Activated CD8-positive, alpha-beta memory T cell treated with anti-CD3 and anti-CD28 coated beads for 1 hour (primary cell): ENCODE results near the gene DCUN1D1.
"Not testable (repeated sequence)": the region's sequence is repeated elsewhere in the genome, so short reads cannot be mapped to it uniquely, and the experiment has no call there.

Experiments used
- DNase-seq, 2 donors: peaks; one replicate each; pipeline ENCODE4 v3.0.0-alpha.2; 2020; ENCODE audit warnings: low read depth in 1 of 2; ENCODE audit errors: extremely low read depth in 1 of 2

DCUN1D1 gene

DNA sequence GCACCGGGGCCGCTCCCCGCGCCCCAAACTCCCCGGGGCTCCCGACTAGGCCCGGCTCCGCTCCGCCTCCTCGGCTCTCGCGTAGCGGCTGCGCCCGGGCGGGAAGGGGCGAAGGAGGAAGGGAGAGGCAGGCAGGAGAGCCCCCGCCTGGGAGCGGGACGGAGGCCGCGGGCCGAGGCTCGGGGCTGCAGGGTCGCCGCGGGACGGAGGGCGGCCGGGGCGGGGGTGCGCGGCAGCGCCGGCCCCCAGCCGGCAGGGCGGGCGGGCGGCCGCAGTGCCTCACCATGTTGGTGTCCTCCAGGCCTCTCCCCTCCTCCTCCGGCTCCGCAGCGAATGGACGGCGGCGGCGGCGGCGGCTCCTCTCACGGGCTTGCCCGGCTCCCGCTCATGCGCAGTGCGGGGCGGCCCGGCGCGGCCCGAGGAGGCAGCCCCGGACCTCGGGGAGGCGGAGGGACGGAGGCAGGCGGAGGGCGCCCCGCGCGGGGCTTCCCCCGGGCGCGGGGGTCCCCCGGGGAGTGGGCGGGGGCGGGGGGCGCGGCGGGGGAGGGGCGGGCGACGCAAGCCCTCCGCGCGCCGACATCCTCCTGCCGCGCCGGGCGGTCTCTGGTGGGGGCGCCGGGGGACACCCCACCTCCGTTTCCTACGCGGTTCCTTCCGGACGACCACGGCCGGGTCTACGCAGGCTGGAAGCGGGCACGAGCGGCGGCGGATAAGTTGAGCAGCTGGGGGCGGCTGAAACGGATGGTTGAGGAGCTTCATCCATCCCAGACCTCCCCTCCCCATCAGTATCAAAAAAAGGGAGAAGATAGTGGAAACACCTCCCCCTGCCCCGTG lies at the start of gene DCUN1D1:
Gene DCUN1D1 (minus strand): TSS at position 335 of the 834 bp plus-strand sequence. CDS start 49 bp downstream, at position 286.
- peak; percentile 60 to 83 for DNase-seq

DNA sequence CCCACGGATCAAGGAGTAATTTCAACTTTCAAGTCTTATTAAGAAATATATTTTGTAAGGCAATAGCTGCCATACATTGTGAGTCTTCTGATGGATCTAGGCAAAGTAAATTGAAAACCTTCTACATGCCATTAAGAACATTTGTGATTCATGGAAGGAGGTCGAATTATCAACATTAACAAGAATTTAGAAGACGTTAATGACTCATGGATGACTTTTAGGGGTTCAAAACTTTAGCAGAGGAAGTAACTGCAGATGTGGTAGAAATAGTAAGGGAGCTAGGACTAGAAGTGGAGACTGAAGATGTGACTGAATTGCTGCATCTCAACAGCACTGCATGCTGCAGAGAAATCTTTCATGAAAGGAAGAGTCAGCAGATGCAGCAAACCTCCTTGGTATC lies 48.1 kb upstream of the DCUN1D1 start:
- DNase-seq, result no peak

DNA sequence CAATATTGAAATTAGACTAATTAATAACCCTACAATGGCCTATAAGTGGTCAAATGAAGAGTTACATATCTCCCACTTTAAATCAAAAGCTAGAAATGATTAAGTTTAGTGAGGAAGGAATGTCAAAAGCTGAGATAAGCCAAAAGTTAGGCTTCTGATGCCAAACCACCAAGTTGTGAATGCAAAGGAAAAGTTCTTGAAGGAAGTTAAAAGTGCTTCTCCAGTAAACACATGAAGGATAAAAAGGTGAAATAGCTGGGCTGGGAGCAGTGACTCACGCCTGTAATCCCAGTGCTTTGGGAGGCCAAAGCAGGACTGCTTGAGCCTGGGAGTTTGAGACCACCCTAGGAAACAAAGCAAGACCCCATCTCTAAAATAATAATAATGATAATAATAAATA lies 46.9 kb upstream of the DCUN1D1 start:
- DNase-seq, result no peak

DNA sequence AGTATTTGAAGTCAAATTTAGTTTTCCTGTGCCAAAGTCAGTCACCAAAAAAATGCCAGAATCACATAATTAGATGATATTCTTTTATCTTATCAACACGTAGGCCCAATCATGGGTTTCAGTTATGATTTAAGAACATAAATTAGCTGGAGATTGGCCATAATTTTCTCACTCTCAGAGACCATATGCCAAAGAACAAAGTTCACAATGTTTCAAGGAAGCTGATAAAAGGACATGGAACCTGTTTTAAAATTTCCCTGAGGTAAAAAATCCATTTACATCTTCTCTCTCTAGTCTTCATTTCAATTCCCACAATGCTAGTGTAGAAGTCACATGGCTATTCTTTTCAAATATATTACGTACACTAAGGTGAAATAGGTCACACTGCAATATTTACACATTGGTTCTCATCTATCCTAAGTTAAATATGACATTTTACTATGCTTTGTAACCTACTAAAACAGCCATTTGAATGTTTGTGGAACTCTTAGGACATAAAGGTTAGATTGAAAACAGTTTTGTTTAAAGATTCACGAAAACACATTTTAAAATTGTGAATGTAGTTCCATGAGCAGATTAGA lies 42.7 kb upstream of the DCUN1D1 start:
- no peak for DNase-seq

DNA sequence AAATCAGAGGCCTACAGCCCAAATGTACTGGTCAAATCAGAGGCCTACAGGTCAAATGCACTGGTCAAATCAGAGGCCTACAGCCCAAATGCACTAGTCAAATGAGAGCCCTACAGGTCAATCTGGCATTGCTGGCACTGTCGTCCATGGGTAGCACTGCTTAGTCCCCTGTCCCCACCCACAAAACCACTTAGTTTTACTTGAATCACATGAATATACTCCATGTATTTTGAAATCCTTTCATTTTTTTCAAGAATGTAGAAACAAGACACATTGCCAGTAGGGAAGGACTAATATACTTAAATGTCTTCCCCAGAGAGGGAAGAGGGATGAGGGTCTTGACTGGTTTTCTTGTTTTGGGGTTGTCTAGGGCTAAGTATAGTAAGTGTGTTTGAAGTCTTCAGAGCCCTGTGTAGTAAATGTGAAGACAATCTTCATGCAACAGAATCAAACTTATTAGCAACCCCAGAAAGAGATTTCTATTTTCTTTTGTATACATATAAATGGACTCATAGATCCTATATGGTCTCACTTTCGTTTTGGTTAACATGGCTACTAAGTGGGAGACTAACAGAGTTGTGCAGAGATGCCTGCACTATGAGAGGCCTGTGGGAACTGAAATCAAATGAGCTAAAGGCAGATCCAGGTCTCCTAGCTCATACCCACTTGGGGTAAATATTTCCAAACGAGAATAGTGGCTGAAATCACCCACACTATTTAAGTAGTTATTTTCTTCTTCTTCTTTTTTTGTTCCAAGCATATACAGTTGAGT lies 38.3 kb upstream of the DCUN1D1 start:
- no peak for DNase-seq

DNA sequence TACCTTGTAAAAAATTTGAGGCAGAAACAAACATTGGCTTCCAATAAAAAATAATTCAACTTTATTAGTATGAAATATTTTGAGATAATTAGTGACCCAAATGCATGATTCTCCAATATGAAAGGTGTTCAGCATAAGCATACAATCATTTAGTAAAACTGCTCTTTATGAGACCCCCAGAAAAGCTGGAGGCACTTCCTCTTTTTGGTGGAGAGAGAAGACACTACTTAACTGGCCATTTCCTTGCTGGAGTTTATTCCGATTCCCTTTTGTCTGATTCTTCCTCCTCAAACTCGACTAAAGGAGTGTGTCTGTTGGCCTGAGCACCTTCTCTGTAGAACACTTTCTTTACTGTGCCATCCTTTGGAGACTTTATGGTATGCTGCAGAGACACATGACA lies 34.8 kb upstream of the DCUN1D1 start:
- DNase-seq, result no peak

DNA sequence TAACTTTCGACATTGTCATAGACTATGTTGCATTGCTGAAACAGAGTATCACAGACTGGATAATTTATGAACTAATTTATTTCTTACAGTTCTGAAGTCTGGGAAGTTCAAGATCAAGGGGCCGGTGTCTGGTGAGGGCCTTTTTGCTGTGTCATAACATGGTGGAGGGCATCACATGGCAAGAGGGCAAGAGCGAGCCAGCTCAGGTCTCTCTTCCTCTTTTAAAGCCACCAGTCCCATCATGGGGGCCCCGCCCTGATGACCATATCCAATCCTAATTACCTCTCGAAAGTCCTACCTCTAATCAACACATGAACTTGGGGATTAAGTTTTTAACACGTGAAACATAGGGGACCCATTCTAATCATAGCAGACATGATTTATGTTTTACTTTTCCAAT lies 33.5 kb upstream of the DCUN1D1 start:
- DNase-seq, result no peak

GRCh38 chr3:183013074-183013473 lies 32.7 kb upstream of the DCUN1D1 start:
- no peak for DNase-seq

- no peak for DNase-seq
These were observed 28.5 kb upstream of the DCUN1D1 start for GRCh38 chr3:183008800-183009199.

DNA sequence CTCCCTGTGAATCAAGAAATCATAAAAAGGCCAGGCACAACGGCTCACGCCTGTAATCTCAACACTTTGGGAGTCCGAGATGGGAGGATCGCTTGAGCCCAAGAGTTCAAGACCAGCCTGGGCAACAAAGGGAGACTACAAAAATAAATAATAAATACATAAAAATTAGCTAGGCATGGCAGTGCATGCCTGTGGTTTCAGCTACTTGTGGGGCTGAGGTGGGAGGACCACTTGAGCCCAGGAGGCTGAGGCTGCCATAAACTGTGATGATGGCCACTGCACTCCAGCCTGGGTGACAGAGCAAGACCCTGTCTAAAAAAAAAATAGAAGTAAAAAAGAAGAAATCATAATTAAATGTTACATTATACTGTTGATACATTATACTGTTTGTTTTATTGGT lies 28.0 kb upstream of the DCUN1D1 start:
- no peak for DNase-seq

DNA sequence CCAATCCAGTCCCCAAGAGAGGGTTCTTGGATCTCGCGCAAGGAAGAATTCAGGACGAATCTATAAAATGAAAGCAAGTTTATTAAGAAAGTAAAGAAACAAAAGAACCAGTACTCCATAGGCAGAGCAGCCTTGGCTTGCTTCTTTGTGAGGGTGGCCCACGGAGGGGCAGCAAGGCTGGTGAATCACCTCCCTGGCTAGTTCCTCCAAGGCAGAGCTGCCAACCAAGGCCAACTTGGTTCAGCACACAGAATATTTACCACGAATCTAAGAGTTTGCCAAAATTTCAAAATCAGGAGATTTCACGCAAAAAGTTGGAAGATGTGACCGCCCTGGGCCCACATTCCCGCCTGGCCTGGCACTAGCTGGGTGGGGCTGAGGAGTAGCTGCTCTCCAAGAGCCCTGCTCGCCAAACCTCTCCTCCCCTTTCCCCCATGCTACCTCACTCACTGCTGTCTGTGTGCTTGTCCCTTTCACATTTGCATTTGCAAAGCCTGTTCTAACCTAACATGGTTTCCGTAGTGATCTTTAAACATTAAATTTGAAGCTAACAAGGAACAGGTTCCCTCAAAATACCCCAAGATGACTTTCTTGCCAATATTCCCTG lies 26.2 kb upstream of the DCUN1D1 start:
- DNase-seq, result no peak

- DNase-seq, result no peak
These were observed 19.4 kb upstream of the DCUN1D1 start for GRCh38 chr3:182999767-183000166.

- DNase-seq, result not testable (repeated sequence)
These were observed 13.3 kb upstream of the DCUN1D1 start for GRCh38 chr3:182993486-182994201.

DNA sequence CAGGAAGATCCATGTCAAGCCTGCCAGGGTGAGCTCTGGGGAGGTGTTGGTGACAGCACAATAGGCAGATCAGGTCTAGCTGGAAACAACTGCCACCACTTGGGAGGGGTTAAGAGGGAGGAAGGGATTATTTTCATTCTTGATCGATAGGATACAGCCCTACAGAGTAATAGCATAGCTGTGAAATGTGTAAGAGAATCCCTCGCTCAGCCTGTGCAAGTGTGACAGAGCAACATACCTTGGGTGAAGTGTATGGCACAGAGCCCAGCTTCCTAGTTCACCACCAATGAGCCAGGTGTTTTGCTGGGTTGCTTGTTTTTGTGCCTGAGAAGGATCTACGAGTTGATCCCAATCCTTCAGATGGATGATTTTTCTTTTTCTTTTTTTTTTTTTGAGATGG lies 9.2 kb upstream of the DCUN1D1 start:
- DNase-seq, result no peak

DNA sequence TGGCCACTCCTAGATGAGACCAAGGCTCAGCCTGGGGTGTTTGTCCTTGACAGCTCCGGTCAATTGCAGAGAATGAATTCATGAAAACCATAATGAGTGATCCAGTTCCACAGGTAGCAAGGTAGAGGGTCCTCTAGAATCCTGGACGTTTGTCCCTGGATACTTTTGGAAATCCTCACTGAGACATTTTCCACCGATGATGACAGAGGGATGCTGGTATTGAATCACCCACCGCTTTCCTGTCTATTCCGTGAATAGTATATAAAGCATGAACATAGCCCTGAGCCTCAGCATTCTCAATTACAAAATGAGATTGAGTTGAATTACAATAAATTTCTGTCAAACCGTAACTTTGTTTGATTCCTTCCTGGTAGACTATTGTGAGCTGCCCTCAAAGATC lies 5.7 kb upstream of the DCUN1D1 start:
- no peak for DNase-seq

GRCh38 chr3:182983876-182984275 lies 3.5 kb upstream of the DCUN1D1 start:
- DNase-seq, result no peak

GRCh38 chr3:182981038-182981380 lies 671 bp upstream of the DCUN1D1 start:
- no peak for DNase-seq

DNA sequence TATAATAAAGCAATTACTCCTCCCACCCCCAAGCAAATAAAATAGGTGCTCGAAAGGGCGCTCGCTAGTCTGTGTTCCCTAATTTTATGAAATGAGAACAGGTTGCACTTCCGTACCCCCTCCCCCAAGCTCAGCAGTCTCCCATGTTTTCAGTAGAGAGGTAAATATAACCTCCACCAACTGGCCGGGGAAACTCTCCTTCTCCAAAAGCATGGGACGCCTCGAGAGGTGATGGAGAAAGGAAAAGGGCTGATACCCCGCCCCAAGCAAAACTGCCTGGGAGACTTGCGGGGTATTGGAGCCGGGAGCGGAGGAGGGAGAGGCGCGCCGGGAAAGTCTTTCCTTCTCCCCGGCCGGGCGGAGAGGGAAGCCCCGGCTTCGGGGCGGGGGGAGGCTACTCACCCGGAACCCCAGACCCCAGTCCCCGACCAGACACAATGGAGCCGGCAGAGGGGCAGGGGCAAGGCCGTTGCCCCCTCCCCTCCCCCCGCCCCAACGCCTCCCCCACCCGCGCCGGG lies 605 bp downstream of the DCUN1D1 start:
- DNase-seq, result no peak

GRCh38 chr3:182979103-182979673 lies 1.1 kb downstream of the DCUN1D1 start:
- DNase-seq, result no peak

DNA sequence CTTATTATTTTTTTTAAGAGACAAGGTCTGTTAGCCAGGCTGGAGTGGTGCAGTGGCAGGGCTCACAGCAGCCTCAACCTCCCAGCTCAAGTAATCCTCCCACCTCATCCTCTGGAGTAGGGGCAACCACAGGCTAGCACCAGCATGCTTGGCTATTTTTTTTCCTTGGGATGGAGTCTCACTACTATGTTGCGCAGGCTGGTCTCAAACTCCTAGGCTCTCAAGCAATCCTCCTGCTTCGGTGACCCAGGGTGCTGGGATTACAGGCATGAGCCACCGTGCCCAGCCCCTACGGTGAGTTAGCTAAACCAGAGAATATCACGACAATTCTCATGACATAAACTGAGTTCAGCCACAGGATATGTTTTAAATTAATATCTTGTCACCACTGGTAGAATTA lies 2.0 kb downstream of the DCUN1D1 start:
- no peak for DNase-seq
